HCT116 (cell line): ENCODE measurements around the gene TRDN. TPM values are rescaled to one million over a fixed set of nuclear protein-coding genes. Genes with fewer than 3 reads are reported as not detected.

Source experiments
- ATAC-seq: fragments of 200-7000 bp; cut with Tn5 transposase; 2 replicates; pipeline ENCODE4 v1.9.1; 2020; ENCODE audit warnings: mild to moderate bottlenecking, moderate library complexity
- BruUV-seq: library from RNA; stranded (reverse); fragments of 400-500 nt; replicated peaks from 2 replicates; lab custom pipeline; 2021; lab: Mats Ljungman, UMichigan
- CTCF ChIA-PET: fragments of 300-600 bp; sonication (Branson Sonifier 250); formaldehyde crosslinking; loops from one replicate; lab custom pipeline; 2021; ENCODE audit warnings: antibody characterized with exemption; lab: Charles Lee
- POLR2A ChIA-PET: fragments of 300-600, 350-600 bp; sonication (Branson Sonifier 250); formaldehyde crosslinking; loops from one replicate; lab custom pipeline; 2021; ENCODE audit warnings: antibody characterized with exemption; lab: Charles Lee
- RAD21 ChIA-PET, 2 experiments: fragments of 300-600 bp; sonication (Branson Sonifier 250); formaldehyde crosslinking; loops; one replicate each; lab custom pipeline; 2023; ENCODE audit warnings: low total read pairs in 2 of 2; ENCODE audit not compliant: uncharacterized antibody in 2 of 2, unreplicated experiment in 2 of 2, low non-redundant PET in 1 of 2; lab: Charles Lee
- DNase-seq: peaks from one replicate; pipeline ENCODE4 v3.0.0-alpha.2; 2010; ENCODE audit warnings: low read depth, low spot score
- H2AFZ ChIP-seq: fragments of 200-600 bp; shearing (Covaris generic), sonication (generic); 2 replicates; pipeline ENCODE4 v1.6.1; 2017; ENCODE audit warnings: low read depth, mixed run types, mixed read lengths, antibody characterized with exemption, low read length; ENCODE audit not compliant: poor library complexity, severe bottlenecking
- H3K27ac ChIP-seq: 2 replicates; pipeline ENCODE4 v1.5.1; 2012; ENCODE audit warnings: low read depth, low read length
- H3K27me3 ChIP-seq: fragments of 200-600 bp; sonication (generic); 2 replicates; pipeline ENCODE4 v1.6.1; 2016; ENCODE audit warnings: mixed run types, low read length, mixed read lengths; ENCODE audit not compliant: insufficient read depth
- H3K36me3 ChIP-seq, 2 experiments: fragments of 200-500 bp in 1 of 2; fragments of 200-600 bp in 1 of 2; sonication (Bioruptor generic) in 1 of 2; sonication (generic) in 1 of 2; 2 replicates each; pipeline versions ENCODE4 v1.5.1 to v1.6.1; 2014 to 2016; ENCODE audit warnings: low read length in 2 of 2, inconsistent platforms in 1 of 2, mixed read lengths in 1 of 2, mixed run types in 1 of 2; ENCODE audit not compliant: insufficient read depth in 2 of 2, control insufficient read depth in 1 of 2
- H3K4me1 ChIP-seq, 2 experiments: fragments of 200-600 bp in 1 of 2; sonication (generic) in 1 of 2; 2 replicates each; pipeline versions ENCODE4 v1.5.1 to v1.6.1; 2012 to 2017; ENCODE audit warnings: low read length in 2 of 2, inconsistent platforms in 1 of 2, mild to moderate bottlenecking in 1 of 2, mixed read lengths in 1 of 2, mixed run types in 1 of 2, moderate library complexity in 1 of 2; ENCODE audit not compliant: insufficient read depth in 2 of 2, control insufficient read depth in 1 of 2
- H3K4me2 ChIP-seq: fragments of 200-600 bp; sonication (generic); 2 replicates; pipeline ENCODE4 v1.6.1; 2017; ENCODE audit warnings: mixed run types, low read length, mixed read lengths
- H3K4me3 ChIP-seq, 2 experiments: fragments of 200-600 bp in 1 of 2; sonication (generic) in 1 of 2; replicated peaks in 1 of 2; 2 replicates each; pipeline ENCODE4 v1.5.1; 2011 to 2016; ENCODE audit warnings: low read length in 2 of 2, control low read depth in 1 of 2, low read depth in 1 of 2, mild to moderate bottlenecking in 1 of 2, mixed read lengths in 1 of 2, mixed run types in 1 of 2
- H3K79me2 ChIP-seq: fragments of 200-600 bp; sonication (generic); 2 replicates; pipeline ENCODE4 v1.6.1; 2017; ENCODE audit warnings: mild to moderate bottlenecking, mixed run types, low read length, moderate library complexity, mixed read lengths; ENCODE audit not compliant: insufficient read depth
- H3K9ac ChIP-seq: fragments of 200-600 bp; sonication (generic); 2 replicates; pipeline ENCODE4 v1.6.1; 2016; ENCODE audit warnings: low read length, mixed read lengths
- H3K9me2 ChIP-seq: fragments of 200-600 bp; sonication (generic), shearing (Covaris generic); 2 replicates; pipeline ENCODE4 v1.6.1; 2017; ENCODE audit warnings: mixed run types, mild to moderate bottlenecking, moderate library complexity; ENCODE audit not compliant: insufficient read depth
- H3K9me3 ChIP-seq, 2 experiments: fragments of 200-500 bp in 1 of 2; fragments of 200-600 bp in 1 of 2; sonication (Bioruptor generic) in 1 of 2; sonication (generic) in 1 of 2; 2 replicates each; pipeline ENCODE4 v1.6.1; 2014 to 2017; ENCODE audit warnings: low read length in 2 of 2, mixed read lengths in 2 of 2, inconsistent platforms in 1 of 2, low read depth in 1 of 2, mild to moderate bottlenecking in 1 of 2, mixed run types in 1 of 2, moderate library complexity in 1 of 2; ENCODE audit not compliant: control insufficient read depth in 1 of 2, insufficient read depth in 1 of 2
- H4K20me1 ChIP-seq: fragments of 200-600 bp; sonication (generic), shearing (Covaris generic); 2 replicates; pipeline ENCODE4 v1.6.1; 2017; ENCODE audit warnings: mixed run types, mild to moderate bottlenecking, moderate library complexity; ENCODE audit not compliant: insufficient read depth
- CEBPB ChIP-seq: IDR thresholded peaks from 2 replicates; pipeline ENCODE4 v1.6.1; 2012; ENCODE audit warnings: low read depth
- EGR1 ChIP-seq: IDR thresholded peaks from 2 replicates; pipeline ENCODE4 v1.6.1; 2012; ENCODE audit warnings: low read depth
- ELF1 ChIP-seq: IDR thresholded peaks from 2 replicates; pipeline ENCODE4 v1.6.1; 2012; ENCODE audit warnings: low read depth, borderline replicate concordance
- EZH2 ChIP-seq: fragments of 200-600 bp; sonication (generic); IDR thresholded peaks from 2 replicates; pipeline ENCODE4 v1.6.1; 2017; ENCODE audit warnings: antibody characterized with exemption, mixed run types
- EZH2phosphoT487 ChIP-seq: fragments of 200-600 bp; IDR thresholded peaks from 2 replicates; pipeline ENCODE4 v1.6.1; 2018; ENCODE audit warnings: antibody characterized with exemption, borderline replicate concordance
- FOSL1 ChIP-seq: IDR thresholded peaks from 2 replicates; pipeline ENCODE4 v1.6.1; 2012; ENCODE audit warnings: low read depth
- POLR2A ChIP-seq: IDR thresholded peaks from 2 replicates; pipeline ENCODE4 v1.7.0; 2011; ENCODE audit warnings: borderline replicate concordance; ENCODE audit not compliant: insufficient read depth, insufficient read length; ENCODE audit errors: extremely low read depth
- POLR2AphosphoS5 ChIP-seq: IDR thresholded peaks from 2 replicates; pipeline ENCODE4 v1.6.1; 2011; ENCODE audit warnings: mild to moderate bottlenecking, low read depth, low read length, moderate library complexity
- RAD21 ChIP-seq: IDR thresholded peaks from 2 replicates; pipeline ENCODE4 v1.6.1; 2012; ENCODE audit warnings: low read depth, mild to moderate bottlenecking
- SIN3A ChIP-seq: IDR thresholded peaks from 2 replicates; pipeline ENCODE4 v1.6.1; 2012; ENCODE audit warnings: low read depth
- SP1 ChIP-seq: IDR thresholded peaks from 2 replicates; pipeline ENCODE4 v1.6.1; 2012; ENCODE audit warnings: low read depth
- TCF7L2 ChIP-seq: IDR thresholded peaks from 2 replicates; pipeline ENCODE4 v1.7.0; 2011; ENCODE audit warnings: borderline replicate concordance, inconsistent platforms; ENCODE audit not compliant: insufficient read depth, insufficient read length; ENCODE audit errors: extremely low read depth
- YY1 ChIP-seq: IDR thresholded peaks from 2 replicates; pipeline ENCODE4 v1.6.1; 2011; ENCODE audit warnings: low read length, low read depth, moderate library complexity, mild to moderate bottlenecking; ENCODE audit not compliant: insufficient replicate concordance; ENCODE audit errors: extremely low read depth
- ZFX ChIP-seq: fragments of 450-650 bp; IDR thresholded peaks from 2 replicates; pipeline ENCODE4 v1.6.1; 2017
- ZNF274 ChIP-seq: fragments of 200-500 bp; sonication (Bioruptor generic); IDR thresholded peaks from 2 replicates; pipeline ENCODE4 v1.6.1; 2014; ENCODE audit warnings: mild to moderate bottlenecking, low read depth, low read length, inconsistent platforms
- intact Hi-C: fragments of 100-400 bp; cut with micrococcal nuclease; formaldehyde crosslinking; loops from 2 replicates; pipeline ENCODE4 v1.10.0; 2022
- total RNA-seq: library from RNA; stranded (reverse); gene quantifications from one replicate; pipeline ENCODE4 v1.2.1, GENCODE V29; 2021; ENCODE audit not compliant: unreplicated experiment
- TF ChIP-seq, protein P1 (sequence below): IDR thresholded peaks from 2 replicates; pipeline ENCODE4 v1.6.1; 2012; ENCODE audit warnings: low read depth
- TF ChIP-seq, protein P2 (sequence below): IDR thresholded peaks from 2 replicates; pipeline ENCODE4 v1.6.1; 2011; ENCODE audit warnings: mild to moderate bottlenecking, low read length, moderate library complexity; ENCODE audit not compliant: insufficient replicate concordance; ENCODE audit errors: extremely low read depth
- TF ChIP-seq, protein P3 (sequence below): IDR thresholded peaks from 2 replicates; pipeline ENCODE4 v1.6.1; 2012
- TF ChIP-seq, protein P4 (sequence below): IDR thresholded peaks from 2 replicates; pipeline ENCODE4 v1.6.1; 2012

Gene TRDN
- total RNA-seq, 1 experiment from 2014 or later: not detected

DNA sequence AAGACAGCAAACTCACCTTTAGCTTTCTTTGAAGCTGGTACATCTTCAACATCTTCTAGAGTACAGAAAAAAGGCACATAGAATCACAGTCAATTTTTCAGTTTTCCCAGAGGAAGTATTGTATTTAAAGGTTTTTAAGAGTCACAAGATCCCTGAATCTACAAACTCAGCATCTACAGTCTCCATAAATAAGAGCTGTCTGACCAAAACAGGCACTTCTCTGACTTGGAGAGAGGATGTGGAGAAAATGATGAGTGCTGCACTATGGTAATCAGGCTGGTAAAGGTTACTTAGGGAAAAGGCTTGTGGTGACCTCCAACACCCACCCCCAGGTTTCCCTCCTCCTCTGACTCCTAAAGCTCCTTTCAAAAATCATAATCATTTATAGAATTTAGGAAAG is 412.7 kb downstream of the TRDN start:
- Histone ChIP-seq H3K4me1 (no peaks in the 10 kb centered on the region), H3K79me2 (no peaks in the 10 kb centered on the region), H3K4me2 (no peak overlapping the region), H4K20me1 (no peaks in the 10 kb centered on the region; the same call in 1 of the 2 replicates), H3K27ac (no peak overlapping the region), H3K9ac (no peak overlapping the region), H2AFZ (no peak overlapping the region), H3K4me3 (no peak overlapping the region), H3K36me3 (no peaks in the 10 kb centered on the region), H3K9me3 (no peaks in the 10 kb centered on the region), H3K27me3 (peaks cover 21% of the 10 kb centered on the region), H3K9me2 (no peaks in the 10 kb centered on the region)
- no peak for ATAC-seq
- intact Hi-C loops: no loop called here
- no TSS peak for BruUV-seq
- no peak for DNase-seq
- RAD21 ChIA-PET: no interaction called here
- POLR2A ChIA-PET: no interaction called here
- CTCF ChIA-PET: no interaction called here
- TF ChIP-seq TCF7L2 (no peak), ZNF274 (no peak), POLR2A (no peak), POLR2AphosphoS5 (no peak), RAD21 (no peak), ZFX (no peak), EGR1 (no peak), SIN3A (no peak), EZH2phosphoT487 (no peak), FOSL1 (no peak), SP1 (no peak), ELF1 (no peak), YY1 (no peak), EZH2 (no peak), CEBPB (no peak)
- TF ChIP-seq, protein P1, sequence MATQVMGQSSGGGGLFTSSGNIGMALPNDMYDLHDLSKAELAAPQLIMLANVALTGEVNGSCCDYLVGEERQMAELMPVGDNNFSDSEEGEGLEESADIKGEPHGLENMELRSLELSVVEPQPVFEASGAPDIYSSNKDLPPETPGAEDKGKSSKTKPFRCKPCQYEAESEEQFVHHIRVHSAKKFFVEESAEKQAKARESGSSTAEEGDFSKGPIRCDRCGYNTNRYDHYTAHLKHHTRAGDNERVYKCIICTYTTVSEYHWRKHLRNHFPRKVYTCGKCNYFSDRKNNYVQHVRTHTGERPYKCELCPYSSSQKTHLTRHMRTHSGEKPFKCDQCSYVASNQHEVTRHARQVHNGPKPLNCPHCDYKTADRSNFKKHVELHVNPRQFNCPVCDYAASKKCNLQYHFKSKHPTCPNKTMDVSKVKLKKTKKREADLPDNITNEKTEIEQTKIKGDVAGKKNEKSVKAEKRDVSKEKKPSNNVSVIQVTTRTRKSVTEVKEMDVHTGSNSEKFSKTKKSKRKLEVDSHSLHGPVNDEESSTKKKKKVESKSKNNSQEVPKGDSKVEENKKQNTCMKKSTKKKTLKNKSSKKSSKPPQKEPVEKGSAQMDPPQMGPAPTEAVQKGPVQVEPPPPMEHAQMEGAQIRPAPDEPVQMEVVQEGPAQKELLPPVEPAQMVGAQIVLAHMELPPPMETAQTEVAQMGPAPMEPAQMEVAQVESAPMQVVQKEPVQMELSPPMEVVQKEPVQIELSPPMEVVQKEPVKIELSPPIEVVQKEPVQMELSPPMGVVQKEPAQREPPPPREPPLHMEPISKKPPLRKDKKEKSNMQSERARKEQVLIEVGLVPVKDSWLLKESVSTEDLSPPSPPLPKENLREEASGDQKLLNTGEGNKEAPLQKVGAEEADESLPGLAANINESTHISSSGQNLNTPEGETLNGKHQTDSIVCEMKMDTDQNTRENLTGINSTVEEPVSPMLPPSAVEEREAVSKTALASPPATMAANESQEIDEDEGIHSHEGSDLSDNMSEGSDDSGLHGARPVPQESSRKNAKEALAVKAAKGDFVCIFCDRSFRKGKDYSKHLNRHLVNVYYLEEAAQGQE: no peak
- TF ChIP-seq, protein P2, sequence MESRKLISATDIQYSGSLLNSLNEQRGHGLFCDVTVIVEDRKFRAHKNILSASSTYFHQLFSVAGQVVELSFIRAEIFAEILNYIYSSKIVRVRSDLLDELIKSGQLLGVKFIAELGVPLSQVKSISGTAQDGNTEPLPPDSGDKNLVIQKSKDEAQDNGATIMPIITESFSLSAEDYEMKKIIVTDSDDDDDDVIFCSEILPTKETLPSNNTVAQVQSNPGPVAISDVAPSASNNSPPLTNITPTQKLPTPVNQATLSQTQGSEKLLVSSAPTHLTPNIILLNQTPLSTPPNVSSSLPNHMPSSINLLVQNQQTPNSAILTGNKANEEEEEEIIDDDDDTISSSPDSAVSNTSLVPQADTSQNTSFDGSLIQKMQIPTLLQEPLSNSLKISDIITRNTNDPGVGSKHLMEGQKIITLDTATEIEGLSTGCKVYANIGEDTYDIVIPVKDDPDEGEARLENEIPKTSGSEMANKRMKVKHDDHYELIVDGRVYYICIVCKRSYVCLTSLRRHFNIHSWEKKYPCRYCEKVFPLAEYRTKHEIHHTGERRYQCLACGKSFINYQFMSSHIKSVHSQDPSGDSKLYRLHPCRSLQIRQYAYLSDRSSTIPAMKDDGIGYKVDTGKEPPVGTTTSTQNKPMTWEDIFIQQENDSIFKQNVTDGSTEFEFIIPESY: no peak
- TF ChIP-seq, protein P3, sequence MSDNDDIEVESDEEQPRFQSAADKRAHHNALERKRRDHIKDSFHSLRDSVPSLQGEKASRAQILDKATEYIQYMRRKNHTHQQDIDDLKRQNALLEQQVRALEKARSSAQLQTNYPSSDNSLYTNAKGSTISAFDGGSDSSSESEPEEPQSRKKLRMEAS: no peak
- TF ChIP-seq, protein P4, sequence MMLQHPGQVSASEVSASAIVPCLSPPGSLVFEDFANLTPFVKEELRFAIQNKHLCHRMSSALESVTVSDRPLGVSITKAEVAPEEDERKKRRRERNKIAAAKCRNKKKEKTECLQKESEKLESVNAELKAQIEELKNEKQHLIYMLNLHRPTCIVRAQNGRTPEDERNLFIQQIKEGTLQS: no peak
